Lung microvascular endothelial cell (primary cell): ENCODE data around the gene FCHO1. TPM values are rescaled to one million over a fixed set of nuclear protein-coding genes. Genes with fewer than 3 reads are reported as not detected.
"Not testable (repeated sequence)": the region's sequence is repeated elsewhere in the genome, so short reads cannot be mapped to it uniquely, and the experiment has no call there.

Source experiments
- DNase-seq, 2 donors: peaks; one replicate each; pipeline versions ENCODE4 v3.0.0 to v3.0.0-alpha.2; 2010; ENCODE audit warnings: low read depth in 2 of 2
- total RNA-seq: library from RNA; depleted of rRNA; stranded (reverse); fragments of >200 nt; gene quantifications from 2 replicates; pipeline ENCODE4 v1.2.1, GENCODE V29; 2014

FCHO1 gene
- total RNA-seq, 1 donor from 2014 or later, result 0.20 TPM

- peak; percentile 16 to 56 for DNase-seq
These were observed 43.6 kb downstream of the FCHO1 start, which contains the start of gene B3GNT3 for GRCh38 chr19:17794731-17795494. Gene B3GNT3, plus strand, starts transcription at chr19:17795138. Its CDS starts 12,670 bp downstream, at chr19:17807808.

DNA sequence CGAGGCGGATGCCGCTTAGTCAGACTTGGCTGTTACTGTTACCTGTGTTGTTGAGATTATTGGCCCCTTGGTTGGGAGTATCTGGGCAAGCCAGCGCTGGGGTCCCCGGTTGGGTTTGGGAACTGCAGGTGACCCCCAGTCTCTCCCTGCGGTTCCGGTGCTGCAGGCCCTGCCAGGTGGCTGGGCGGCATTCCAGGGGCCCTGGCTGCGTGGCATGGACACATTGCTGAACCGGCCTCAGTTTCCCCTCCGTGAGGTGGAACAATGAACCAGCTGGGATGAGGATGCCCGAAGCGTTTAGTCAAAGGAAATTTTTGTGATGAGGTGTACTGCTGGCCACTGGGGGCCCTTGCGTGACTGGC is 44.2 kb downstream of the FCHO1 start:
- no peak for DNase-seq

GRCh38 chr19:17796013-17796837 is 44.9 kb downstream of the FCHO1 start:
- DNase-seq, result no peak

DNA sequence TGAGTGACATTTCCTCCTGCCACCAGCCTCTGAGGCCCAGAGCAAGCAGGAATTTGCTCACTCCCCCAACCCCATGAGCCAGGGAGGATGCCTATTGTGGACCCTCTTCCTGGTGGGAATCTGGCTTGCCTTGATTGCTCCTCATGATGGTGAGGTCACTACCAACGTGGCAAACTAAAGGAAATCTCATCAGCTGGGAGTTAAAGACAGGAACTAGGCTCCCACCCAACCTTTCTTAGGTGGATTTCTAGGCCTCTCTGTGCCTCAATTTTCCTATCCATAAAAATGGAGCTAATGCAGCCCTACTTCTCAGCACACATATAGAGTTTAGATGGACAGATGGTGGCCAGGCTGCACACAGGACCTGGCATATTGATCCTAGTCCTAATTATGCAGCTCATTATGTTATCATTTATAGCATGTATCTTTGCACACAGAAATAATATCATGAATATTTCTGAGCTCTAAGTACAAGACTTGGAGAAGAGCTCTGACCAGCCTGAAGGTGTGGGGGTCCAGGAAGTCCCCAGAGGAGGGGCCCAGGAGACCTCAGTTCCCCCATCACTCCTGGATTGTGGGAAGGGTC is 45.7 kb downstream of the FCHO1 start:
- DNase-seq, result no peak

DNA sequence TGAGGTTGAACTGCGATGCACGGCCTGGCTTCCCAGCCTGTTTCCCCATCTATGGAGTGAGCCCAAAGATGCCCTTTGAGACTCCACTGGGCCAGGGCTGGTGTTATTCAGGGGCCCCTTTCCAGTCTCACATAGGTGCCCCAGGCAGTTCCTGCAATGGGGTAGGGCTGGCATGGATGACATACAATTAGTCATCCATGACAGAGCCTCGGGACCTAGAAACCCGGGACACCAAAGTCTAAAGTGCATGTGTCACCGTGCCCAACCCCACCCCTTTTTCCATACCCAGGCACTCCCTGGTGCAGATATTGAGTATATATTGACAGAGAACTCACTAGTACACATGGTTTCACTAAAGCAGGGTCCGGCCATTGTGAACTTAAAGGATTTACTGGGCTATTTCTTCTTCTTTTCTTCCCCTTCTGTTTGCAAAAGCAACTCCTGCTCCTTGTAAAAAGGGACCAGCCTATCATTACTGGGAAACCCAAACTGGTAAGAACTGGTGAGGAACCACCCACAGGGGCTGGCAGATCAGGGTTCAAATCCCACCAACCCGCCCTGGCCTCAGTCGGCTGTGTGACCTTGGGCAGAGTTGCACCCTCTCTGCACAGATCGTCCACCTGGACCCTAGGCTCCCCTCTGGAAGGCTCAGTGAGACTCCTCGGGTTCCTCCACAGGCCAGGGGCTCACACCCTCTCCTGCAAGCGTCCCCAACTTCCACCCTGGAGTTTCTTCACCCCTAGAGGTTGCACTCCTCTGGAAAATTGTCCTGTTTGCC is 46.3 kb downstream of the FCHO1 start:
- no peak for DNase-seq

DNA sequence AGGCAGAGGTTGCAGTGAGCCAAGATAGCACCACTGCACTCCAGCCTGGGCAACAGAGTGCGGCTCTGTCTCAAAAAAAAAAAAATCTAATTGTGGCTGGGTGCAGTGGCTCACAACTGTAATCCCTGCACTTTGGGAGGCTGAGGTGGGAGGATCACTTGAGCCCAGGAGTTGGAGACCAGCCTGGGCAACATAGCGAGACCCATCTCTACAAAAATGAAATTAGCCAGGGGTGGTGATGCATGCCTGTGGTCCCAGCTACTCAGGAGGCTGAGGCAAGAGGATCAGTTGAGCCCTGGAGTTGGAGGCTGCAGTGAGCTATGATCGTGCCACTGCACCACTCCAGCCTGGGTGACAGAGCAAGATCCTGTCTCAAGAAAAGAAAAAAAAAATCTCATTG is 47.3 kb downstream of the FCHO1 start:
- DNase-seq, result not testable (repeated sequence)

DNA sequence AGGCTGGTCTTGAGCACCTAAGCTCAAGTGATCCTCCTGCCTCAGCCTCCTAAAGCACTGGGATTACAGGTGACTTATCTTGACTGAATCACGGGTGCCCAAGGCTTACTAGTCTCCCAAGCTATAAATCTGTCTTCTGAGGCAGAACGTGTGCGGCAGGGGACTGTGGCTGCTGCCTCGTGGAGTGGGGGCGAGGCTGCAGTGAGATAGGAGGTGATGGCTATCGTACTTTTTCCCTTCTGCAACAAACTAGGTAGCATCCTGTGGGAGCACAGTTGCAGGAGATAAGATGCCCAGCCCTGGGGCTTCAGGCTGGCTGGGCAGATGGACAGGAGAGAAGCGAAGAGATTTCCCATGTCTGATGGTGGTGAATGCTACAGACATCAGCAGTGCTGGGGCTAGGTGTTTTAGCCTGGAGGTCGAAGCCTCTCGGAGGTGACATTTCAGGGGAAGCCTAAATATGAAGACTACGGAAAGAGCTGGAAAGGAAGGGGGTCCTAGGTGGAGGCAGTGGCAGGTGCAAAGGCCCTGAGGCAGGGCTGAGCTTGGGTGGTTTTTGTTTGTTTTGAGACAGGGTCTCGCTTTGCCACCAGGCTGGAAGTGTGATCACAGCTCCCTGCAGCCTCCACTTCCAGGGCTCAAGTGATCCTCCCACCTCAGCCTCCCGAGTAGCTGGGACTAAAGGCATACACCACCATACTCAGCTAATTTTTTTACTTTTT is 51.0 kb downstream of the FCHO1 start:
- DNase-seq, result no peak

- no peak for DNase-seq
These were observed 52.1 kb downstream of the FCHO1 start for GRCh38 chr19:17803264-17803896.

GRCh38 chr19:17805427-17805826 is 54.1 kb downstream of the FCHO1 start:
- DNase-seq, result no peak

DNA sequence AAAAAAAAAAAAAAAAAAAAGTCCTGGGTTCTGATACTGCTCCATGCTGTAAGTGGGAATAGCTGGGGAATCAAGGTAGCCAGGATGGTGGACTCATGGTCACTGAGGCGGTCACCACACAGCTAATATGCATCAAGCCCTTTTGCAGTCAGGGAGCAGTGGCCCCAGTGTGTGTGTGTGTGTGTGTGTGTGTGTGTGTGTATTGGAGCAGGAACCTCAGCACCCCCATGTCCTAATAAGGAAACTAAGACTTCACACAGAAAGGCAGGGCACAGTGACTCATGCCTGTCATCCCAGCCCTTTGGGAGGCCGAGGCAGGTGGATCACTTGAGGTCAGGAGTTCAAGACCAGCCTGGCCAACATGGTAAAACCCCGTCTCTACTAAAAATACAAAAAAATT is 55.7 kb downstream of the FCHO1 start:
- DNase-seq, result no peak

DNA sequence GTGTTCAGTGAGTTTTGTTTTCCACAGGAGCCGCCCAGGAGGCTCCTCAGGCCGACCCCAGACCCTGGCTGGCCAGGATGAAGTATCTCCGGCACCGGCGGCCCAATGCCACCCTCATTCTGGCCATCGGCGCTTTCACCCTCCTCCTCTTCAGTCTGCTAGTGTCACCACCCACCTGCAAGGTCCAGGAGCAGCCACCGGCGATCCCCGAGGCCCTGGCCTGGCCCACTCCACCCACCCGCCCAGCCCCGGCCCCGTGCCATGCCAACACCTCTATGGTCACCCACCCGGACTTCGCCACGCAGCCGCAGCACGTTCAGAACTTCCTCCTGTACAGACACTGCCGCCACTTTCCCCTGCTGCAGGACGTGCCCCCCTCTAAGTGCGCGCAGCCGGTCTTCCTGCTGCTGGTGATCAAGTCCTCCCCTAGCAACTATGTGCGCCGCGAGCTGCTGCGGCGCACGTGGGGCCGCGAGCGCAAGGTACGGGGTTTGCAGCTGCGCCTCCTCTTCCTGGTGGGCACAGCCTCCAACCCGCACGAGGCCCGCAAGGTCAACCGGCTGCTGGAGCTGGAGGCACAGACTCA is 56.5 kb downstream of the FCHO1 start:
- no peak for DNase-seq

GRCh38 chr19:17811103-17811502 is 59.8 kb downstream of the FCHO1 start:
- DNase-seq, result no peak

DNA sequence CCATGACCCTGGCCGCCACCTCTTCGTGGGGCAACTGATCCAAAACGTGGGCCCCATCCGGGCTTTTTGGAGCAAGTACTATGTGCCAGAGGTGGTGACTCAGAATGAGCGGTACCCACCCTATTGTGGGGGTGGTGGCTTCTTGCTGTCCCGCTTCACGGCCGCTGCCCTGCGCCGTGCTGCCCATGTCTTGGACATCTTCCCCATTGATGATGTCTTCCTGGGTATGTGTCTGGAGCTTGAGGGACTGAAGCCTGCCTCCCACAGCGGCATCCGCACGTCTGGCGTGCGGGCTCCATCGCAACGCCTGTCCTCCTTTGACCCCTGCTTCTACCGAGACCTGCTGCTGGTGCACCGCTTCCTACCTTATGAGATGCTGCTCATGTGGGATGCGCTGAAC is 60.4 kb downstream of the FCHO1 start:
- DNase-seq, result no peak

GRCh38 chr19:17812099-17812498 is 60.8 kb downstream of the FCHO1 start:
- DNase-seq, result no peak

- DNase-seq, result no peak
These were observed 66.5 kb downstream of the FCHO1 start for GRCh38 chr19:17817668-17818363.

- DNase-seq, result no peak
These were observed 69.9 kb downstream of the FCHO1 start, which contains the start of gene INSL3 for GRCh38 chr19:17821190-17821589. Gene INSL3, minus strand, starts transcription at chr19:17821519. Its CDS starts 13 bp downstream, at chr19:17821506.

- no peak for DNase-seq
These were observed 73.1 kb downstream of the FCHO1 start for GRCh38 chr19:17824339-17824738.

GRCh38 chr19:17826508-17827056 is 75.3 kb downstream of the FCHO1 start:
- DNase-seq, result no peak
